HepG2 (cell line): ENCODE results near the gene THRB. TPM values are rescaled to one million over a fixed set of nuclear protein-coding genes. Genes with fewer than 3 reads are reported as not detected.

Experiments used
- ARNT2 ChIP-seq: sonication (generic); formaldehyde crosslinking; IDR thresholded peaks from 2 replicates; pipeline ENCODE4 v1.8.0; 2022; ENCODE audit warnings: mild to moderate bottlenecking, low read depth, missing genetic modification reagents, moderate library complexity
- BCL6 ChIP-seq: IDR thresholded peaks from 2 replicates; pipeline ENCODE4 v1.6.1; 2016; ENCODE audit warnings: missing genetic modification reagents, missing compliant biosample characterization
- CBFB ChIP-seq: sonication (generic); formaldehyde crosslinking; IDR thresholded peaks from 2 replicates; pipeline ENCODE4 v1.4.0; 2020; ENCODE audit warnings: missing genetic modification reagents
- CBX1 ChIP-seq: IDR thresholded peaks from one replicate; pipeline ENCODE4 v1.6.1; 2016; ENCODE audit warnings: antibody characterized with exemption, low read depth
- CREM ChIP-seq, 2 experiments: sonication (generic) in 1 of 2; formaldehyde crosslinking in 1 of 2; IDR thresholded peaks; 2 replicates each; pipeline versions ENCODE4 v1.4.0 to v1.6.1; 2016 to 2020; ENCODE audit warnings: antibody characterized with exemption in 1 of 2, mild to moderate bottlenecking in 1 of 2, missing genetic modification reagents in 1 of 2
- GABPB1 ChIP-seq: IDR thresholded peaks from 2 replicates; pipeline ENCODE4 v1.6.1; 2016; ENCODE audit warnings: mild to moderate bottlenecking, missing genetic modification reagents, moderate library complexity, missing compliant biosample characterization
- HOXA9 ChIP-seq: sonication (generic); formaldehyde crosslinking; IDR thresholded peaks from 2 replicates; pipeline ENCODE4 v1.8.1; 2022; ENCODE audit warnings: missing genetic modification reagents, mild to moderate bottlenecking, moderate library complexity, borderline replicate concordance
- KDM2A ChIP-seq: sonication (generic); formaldehyde crosslinking; IDR thresholded peaks from 2 replicates; pipeline ENCODE4 v1.4.0; 2020; ENCODE audit warnings: low read depth, missing genetic modification reagents, borderline replicate concordance
- MXI1 ChIP-seq: IDR thresholded peaks from 3 replicates; pipeline ENCODE4 v1.6.1; 2012; ENCODE audit warnings: low read depth, low read length, inconsistent platforms, borderline replicate concordance
- NCOA5 ChIP-seq: sonication (generic); formaldehyde crosslinking; IDR thresholded peaks from 2 replicates; pipeline ENCODE4 v1.4.0; 2020; ENCODE audit warnings: missing genetic modification reagents
- NR2F6 ChIP-seq, 2 experiments: IDR thresholded peaks; 2 replicates each; pipeline ENCODE4 v1.6.1; 2016; ENCODE audit warnings: antibody characterized with exemption in 1 of 2, mild to moderate bottlenecking in 1 of 2
- PAX8 ChIP-seq: sonication (generic); formaldehyde crosslinking; IDR thresholded peaks from 2 replicates; pipeline ENCODE4 v1.8.0; 2022; ENCODE audit warnings: mild to moderate bottlenecking, missing genetic modification reagents, borderline replicate concordance
- SALL1 ChIP-seq: sonication (generic); formaldehyde crosslinking; IDR thresholded peaks from 2 replicates; pipeline ENCODE4 v1.8.0; 2022; ENCODE audit warnings: mild to moderate bottlenecking, missing genetic modification reagents
- SRSF1 ChIP-seq: fragments of 200-400 bp; formaldehyde crosslinking; optimal IDR thresholded peaks from 2 replicates; pipeline ENCODE3; 2017; ENCODE audit warnings: mild to moderate bottlenecking, low read depth, low read length, moderate library complexity
- TBP ChIP-seq: sonication (generic); formaldehyde crosslinking; IDR thresholded peaks from 2 replicates; pipeline ENCODE4 v1.5.0; 2020; ENCODE audit warnings: missing genetic modification reagents
- U2AF2 ChIP-seq: fragments of 200-400 bp; formaldehyde crosslinking; IDR thresholded peaks from 2 replicates; pipeline ENCODE4 v1.6.1; 2017; ENCODE audit warnings: low read depth, mild to moderate bottlenecking, low read length
- YY1 ChIP-seq: IDR thresholded peaks from 2 replicates; pipeline ENCODE4 v1.6.1; 2011; ENCODE audit warnings: low read length, low read depth, moderate library complexity, mild to moderate bottlenecking; ENCODE audit not compliant: insufficient read depth, insufficient replicate concordance
- ZNF329 ChIP-seq: sonication (generic); formaldehyde crosslinking; IDR thresholded peaks from 2 replicates; pipeline ENCODE4 v1.9.0; 2021; ENCODE audit warnings: low read depth, mild to moderate bottlenecking, missing genetic modification reagents
- ZNF430 ChIP-seq: sonication (generic); formaldehyde crosslinking; IDR thresholded peaks from 2 replicates; pipeline ENCODE4 v1.9.0; 2021; ENCODE audit warnings: mild to moderate bottlenecking, missing genetic modification reagents
- ZNF557 ChIP-seq: sonication (generic); formaldehyde crosslinking; IDR thresholded peaks from 2 replicates; pipeline ENCODE4 v1.4.0; 2020; ENCODE audit warnings: missing genetic modification reagents
- ZNF567 ChIP-seq: sonication (generic); formaldehyde crosslinking; IDR thresholded peaks from 2 replicates; pipeline ENCODE4 v1.8.1; 2023; ENCODE audit warnings: mild to moderate bottlenecking, missing genetic modification reagents, borderline replicate concordance
- ZNF780A ChIP-seq: sonication (generic); formaldehyde crosslinking; IDR thresholded peaks from 2 replicates; pipeline ENCODE4 v1.8.0; 2022; ENCODE audit warnings: mild to moderate bottlenecking, missing genetic modification reagents, moderate library complexity
- polyA plus RNA-seq, 8 experiments: library from polyadenylated mRNA; depleted of rRNA in 3 of 8; stranded (reverse) in 7 of 8; unstranded in 1 of 8; fragments of >200 nt; fragmentation: Illumina TruSeq in 4 of 8; extraction: Trizol in 4 of 8; gene quantifications; 2 replicates each; pipeline versions ENCODE4 v1.2.1 to v1.2.3, GENCODE V29; 2011 to 2016; ENCODE audit warnings: low read depth in 4 of 8, missing spikeins in 1 of 8, mixed read lengths in 1 of 8; ENCODE audit not compliant: insufficient read depth in 1 of 8
- total RNA-seq, 5 experiments: library from RNA; depleted of rRNA; stranded (reverse); fragments of >200 nt; fragmentation: Illumina TruSeq; extraction: Trizol; gene quantifications; 2 replicates each; pipeline ENCODE4 v1.2.3, GENCODE V29; 2016; ENCODE audit warnings: low read depth in 1 of 5
- TF ChIP-seq, protein P1 (sequence below): sonication (generic); formaldehyde crosslinking; IDR thresholded peaks from 2 replicates; pipeline ENCODE4 v1.4.0; 2020; ENCODE audit warnings: missing genetic modification reagents, borderline replicate concordance
- TF ChIP-seq, protein P2 (sequence below): IDR thresholded peaks from 2 replicates; pipeline ENCODE4 v1.6.1; 2016; ENCODE audit warnings: missing compliant biosample characterization, missing genetic modification reagents, borderline replicate concordance
- TF ChIP-seq, protein P3 (sequence below): IDR thresholded peaks from 2 replicates; pipeline ENCODE4 v1.6.1; 2012; ENCODE audit warnings: inconsistent platforms
- TF ChIP-seq, protein P4 (sequence below): sonication (generic); formaldehyde crosslinking; IDR thresholded peaks from 2 replicates; pipeline ENCODE4 v1.8.1; 2023; ENCODE audit warnings: mild to moderate bottlenecking, missing genetic modification reagents, borderline replicate concordance

Gene THRB
- total and polyA plus RNA-seq, 2 of the 13 experiments (the other 11 are each of a cell fraction or from before 2014, with no cell fraction given), result 4.7 to 22.7 TPM

DNA sequence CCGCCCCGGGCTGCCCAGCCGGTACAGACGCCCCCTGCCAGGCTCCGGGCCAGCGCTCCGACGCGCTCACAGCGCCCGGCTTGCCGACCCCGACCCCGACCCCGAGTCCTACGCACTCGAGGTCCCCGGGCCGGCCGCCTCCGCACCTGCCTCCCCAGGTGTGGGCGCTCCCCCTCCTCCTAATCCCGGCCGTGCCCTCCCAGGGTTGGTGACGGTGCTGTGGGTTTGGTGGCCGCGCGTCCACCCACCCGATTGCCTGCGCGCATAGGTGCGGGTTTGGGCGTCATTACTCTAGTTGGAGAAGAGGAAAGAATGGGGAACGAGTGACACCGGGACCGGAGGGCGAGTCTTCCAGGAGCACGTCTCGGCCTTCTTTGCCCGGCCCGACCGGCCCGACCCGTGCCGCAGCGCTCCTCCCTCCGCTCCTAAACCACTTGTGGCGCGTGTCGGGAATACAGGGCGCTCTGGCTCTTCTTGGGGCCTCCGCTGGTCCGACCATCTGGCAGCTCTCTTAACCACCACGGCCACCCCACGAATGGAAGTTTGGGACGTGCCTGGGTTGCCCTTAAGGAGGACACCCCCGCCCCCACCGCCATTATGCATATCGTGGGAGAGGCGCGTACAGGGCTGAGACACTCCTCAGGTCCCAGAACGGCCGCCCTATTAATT is 810 bp upstream of the THRB start (continued):
- TF ChIP-seq, protein P1, sequence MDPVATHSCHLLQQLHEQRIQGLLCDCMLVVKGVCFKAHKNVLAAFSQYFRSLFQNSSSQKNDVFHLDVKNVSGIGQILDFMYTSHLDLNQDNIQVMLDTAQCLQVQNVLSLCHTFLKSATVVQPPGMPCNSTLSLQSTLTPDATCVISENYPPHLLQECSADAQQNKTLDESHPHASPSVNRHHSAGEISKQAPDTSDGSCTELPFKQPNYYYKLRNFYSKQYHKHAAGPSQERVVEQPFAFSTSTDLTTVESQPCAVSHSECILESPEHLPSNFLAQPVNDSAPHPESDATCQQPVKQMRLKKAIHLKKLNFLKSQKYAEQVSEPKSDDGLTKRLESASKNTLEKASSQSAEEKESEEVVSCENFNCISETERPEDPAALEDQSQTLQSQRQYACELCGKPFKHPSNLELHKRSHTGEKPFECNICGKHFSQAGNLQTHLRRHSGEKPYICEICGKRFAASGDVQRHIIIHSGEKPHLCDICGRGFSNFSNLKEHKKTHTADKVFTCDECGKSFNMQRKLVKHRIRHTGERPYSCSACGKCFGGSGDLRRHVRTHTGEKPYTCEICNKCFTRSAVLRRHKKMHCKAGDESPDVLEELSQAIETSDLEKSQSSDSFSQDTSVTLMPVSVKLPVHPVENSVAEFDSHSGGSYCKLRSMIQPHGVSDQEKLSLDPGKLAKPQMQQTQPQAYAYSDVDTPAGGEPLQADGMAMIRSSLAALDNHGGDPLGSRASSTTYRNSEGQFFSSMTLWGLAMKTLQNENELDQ (CRISPR knock-in tag), result no peak
- peak; percentile 54 for TF ChIP-seq CBX1
- peak; percentile 37; the same call in 1 of the 2 replicates for TF ChIP-seq ARNT2 (CRISPR knock-in tag)
- TF ChIP-seq YY1, result peak; percentile 61
- TF ChIP-seq TBP (CRISPR knock-in tag), result no peak
- TF ChIP-seq, protein P2, sequence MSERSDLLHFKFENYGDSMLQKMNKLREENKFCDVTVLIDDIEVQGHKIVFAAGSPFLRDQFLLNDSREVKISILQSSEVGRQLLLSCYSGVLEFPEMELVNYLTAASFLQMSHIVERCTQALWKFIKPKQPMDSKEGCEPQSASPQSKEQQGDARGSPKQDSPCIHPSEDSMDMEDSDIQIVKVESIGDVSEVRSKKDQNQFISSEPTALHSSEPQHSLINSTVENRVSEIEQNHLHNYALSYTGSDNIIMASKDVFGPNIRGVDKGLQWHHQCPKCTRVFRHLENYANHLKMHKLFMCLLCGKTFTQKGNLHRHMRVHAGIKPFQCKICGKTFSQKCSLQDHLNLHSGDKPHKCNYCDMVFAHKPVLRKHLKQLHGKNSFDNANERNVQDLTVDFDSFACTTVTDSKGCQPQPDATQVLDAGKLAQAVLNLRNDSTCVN (CRISPR knock-in tag), result 0 out of 2 replicates have a peak, but pooled peaks have one; percentile 20
- no peak; the same call in 1 of the 2 replicates for TF ChIP-seq GABPB1 (CRISPR knock-in tag)
- no peak for TF ChIP-seq NR2F6 (IDR thresholded peaks at IDR 0.05)
- peak; percentile 19; the same call in 1 of the 2 replicates for TF ChIP-seq NR2F6 (CRISPR knock-in tag; IDR thresholded peaks at IDR 0.05)
- TF ChIP-seq SRSF1, result peak; percentile 38
- TF ChIP-seq, protein P3, sequence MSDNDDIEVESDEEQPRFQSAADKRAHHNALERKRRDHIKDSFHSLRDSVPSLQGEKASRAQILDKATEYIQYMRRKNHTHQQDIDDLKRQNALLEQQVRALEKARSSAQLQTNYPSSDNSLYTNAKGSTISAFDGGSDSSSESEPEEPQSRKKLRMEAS, result peak; percentile 60; the same call in 1 of the 2 replicates
- peak; percentile 85 for TF ChIP-seq KDM2A
- 0 out of 2 replicates have a peak, but pooled peaks have one; percentile 9 for TF ChIP-seq ZNF329 (CRISPR knock-in tag)
- TF ChIP-seq CBFB (CRISPR knock-in tag), result no peak
- TF ChIP-seq, protein P4, sequence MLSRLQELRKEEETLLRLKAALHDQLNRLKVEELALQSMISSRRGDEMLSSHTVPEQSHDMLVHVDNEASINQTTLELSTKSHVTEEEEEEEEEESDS (CRISPR knock-in tag), result peak; percentile 95; the same call in 1 of the 2 replicates
- TF ChIP-seq BCL6 (CRISPR knock-in tag), result peak; percentile 36; the same call in 1 of the 2 replicates
- TF ChIP-seq SALL1, result peak; percentile 46
- TF ChIP-seq HOXA9 (CRISPR knock-in tag), result 0 out of 2 replicates have a peak, but pooled peaks have one; percentile 47
- TF ChIP-seq ZNF567 (CRISPR knock-in tag), result 0 out of 2 replicates have a peak, but pooled peaks have one; percentile 40
- no peak for TF ChIP-seq CREM (IDR thresholded peaks at IDR 0.05)
- TF ChIP-seq CREM (CRISPR knock-in tag; IDR thresholded peaks at IDR 0.05), result no peak
- TF ChIP-seq ZNF430 (CRISPR knock-in tag), result 0 out of 2 replicates have a peak, but pooled peaks have one; percentile 50
- TF ChIP-seq U2AF2, result 0 out of 2 replicates have a peak, but pooled peaks have one; percentile 11
- no peak for TF ChIP-seq PAX8 (CRISPR knock-in tag)
- peak; percentile 36; the same call in 1 of the 2 replicates for TF ChIP-seq ZNF780A (CRISPR knock-in tag)
- 0 out of 3 replicates have a peak, but pooled peaks have one; percentile 10 for TF ChIP-seq MXI1
- 0 out of 2 replicates have a peak, but pooled peaks have one; percentile 47 for TF ChIP-seq ZNF557 (CRISPR knock-in tag)
- TF ChIP-seq NCOA5 (CRISPR knock-in tag), result no peak
